Testis (tissue), 5 donors: ENCODE measurements around the gene CHTF8. TPM values are rescaled to one million over a fixed set of nuclear protein-coding genes. Genes with fewer than 3 reads are reported as not detected.
A peak's percentile ranks its signal among the peaks of the same experiment; 100 is the strongest.

Experiments used
- DNase-seq: peaks from one replicate; pipeline ENCODE4 v3.0.0-alpha.2; 2019
- H3K27ac ChIP-seq, 2 donors: fragments of 200-600 bp; sonication (generic); one replicate each; pipeline ENCODE4 v1.5.1; 2019
- H3K27me3 ChIP-seq: fragments of 200-600 bp; sonication (generic); one replicate; pipeline ENCODE4 v1.5.1; 2019
- H3K36me3 ChIP-seq: fragments of 200-600 bp; sonication (generic); one replicate; pipeline ENCODE4 v1.5.1; 2017; ENCODE audit warnings: low read depth; ENCODE audit errors: missing control alignments
- H3K4me1 ChIP-seq: fragments of 200-600 bp; sonication (generic); one replicate; pipeline ENCODE4 v1.5.1; 2019
- H3K4me3 ChIP-seq, 2 donors: fragments of 200-600 bp; sonication (generic); one replicate each; pipeline ENCODE4 v1.5.1; 2017 to 2019
- H3K9me3 ChIP-seq: fragments of 200-600 bp; sonication (generic); one replicate; pipeline ENCODE4 v1.5.1; 2017
- POLR2A ChIP-seq: fragments of 450-650 bp; IDR thresholded peaks from one replicate; pipeline ENCODE4 v1.6.1; 2017; ENCODE audit warnings: antibody characterized with exemption, mild to moderate bottlenecking, moderate library complexity
- WGBS, 2 donors: methylation state at CpG; one replicate each; pipeline ENCODE4 v1.1.5; 2018; 5-methylcytosine and 5-hydroxymethylcytosine counted together
- intact Hi-C: fragments of 100-400 bp; cut with DNase I; formaldehyde crosslinking; loops from one replicate; pipeline ENCODE4 v1.15.1; 2023; ENCODE audit warnings: low total_unique reads
- long read RNA-seq, 2 donors: transcript quantifications; one replicate each; lab custom pipeline, GENCODE V29; 2026
- polyA plus RNA-seq: library from polyadenylated mRNA; stranded (reverse); fragments of 350-450 nt; fragmentation: Illumina TruSeq; extraction: RNeasy Lipid Tissue Mini Kit (QIAGEN cat#74804); gene quantifications from one replicate; pipeline ENCODE4 v1.2.3, GENCODE V29; 2014; ENCODE audit warnings: low read depth, low replicate concordance; ENCODE audit not compliant: insufficient read depth
- total RNA-seq, 2 donors: library from RNA; depleted of rRNA; stranded (reverse); fragments of >200 nt; gene quantifications; one replicate each; pipeline ENCODE4 v1.2.3, GENCODE V29; 2016
- TF ChIP-seq, protein P1 (sequence below), 3 experiments: fragments of 450-650 bp in 2 of 3; fragments of 200-600 bp in 1 of 3; sonication (generic) in 1 of 3; IDR thresholded peaks; one replicate each; pipeline ENCODE4 v1.5.1; 2016 to 2019; ENCODE audit warnings: antibody characterized with exemption in 3 of 3, mild to moderate bottlenecking in 2 of 3, moderate library complexity in 1 of 3

Gene CHTF8, protein sequence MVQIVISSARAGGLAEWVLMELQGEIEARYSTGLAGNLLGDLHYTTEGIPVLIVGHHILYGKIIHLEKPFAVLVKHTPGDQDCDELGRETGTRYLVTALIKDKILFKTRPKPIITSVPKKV
- total RNA-seq (100 to 1,000 TPM; 131 to 147 TPM), polyA plus RNA-seq (122 TPM)
- long read RNA-seq, donor 1, transcript CHTF8-201 (1 exons, 2,561 nt): major isoform, 63 of 123 reads
- long read RNA-seq, donor 1, transcript CHTF8-203 (4 exons, 2,903 nt): minor isoform, 25 of 123 reads
- long read RNA-seq, donor 1, transcript CHTF8-205 (3 exons, 856 nt): minor isoform, 14 of 123 reads
- long read RNA-seq, donor 1, partial matches to known transcripts: 13 of 123 reads
- long read RNA-seq, donor 1, other reads (novel, unspliced or antisense): 0 of 123 reads
- long read RNA-seq, donor 2, transcript CHTF8-201 (1 exons, 2,561 nt): major isoform, 54 of 90 reads
- long read RNA-seq, donor 2, transcript CHTF8-205 (3 exons, 856 nt): minor isoform, 9 of 90 reads
- long read RNA-seq, donor 2, transcript CHTF8-203 (4 exons, 2,903 nt): minor isoform, 15 of 90 reads
- long read RNA-seq, donor 2, partial matches to known transcripts: 0 of 90 reads
- long read RNA-seq, donor 2, other reads (novel, unspliced or antisense): 0 of 90 reads

DNA sequence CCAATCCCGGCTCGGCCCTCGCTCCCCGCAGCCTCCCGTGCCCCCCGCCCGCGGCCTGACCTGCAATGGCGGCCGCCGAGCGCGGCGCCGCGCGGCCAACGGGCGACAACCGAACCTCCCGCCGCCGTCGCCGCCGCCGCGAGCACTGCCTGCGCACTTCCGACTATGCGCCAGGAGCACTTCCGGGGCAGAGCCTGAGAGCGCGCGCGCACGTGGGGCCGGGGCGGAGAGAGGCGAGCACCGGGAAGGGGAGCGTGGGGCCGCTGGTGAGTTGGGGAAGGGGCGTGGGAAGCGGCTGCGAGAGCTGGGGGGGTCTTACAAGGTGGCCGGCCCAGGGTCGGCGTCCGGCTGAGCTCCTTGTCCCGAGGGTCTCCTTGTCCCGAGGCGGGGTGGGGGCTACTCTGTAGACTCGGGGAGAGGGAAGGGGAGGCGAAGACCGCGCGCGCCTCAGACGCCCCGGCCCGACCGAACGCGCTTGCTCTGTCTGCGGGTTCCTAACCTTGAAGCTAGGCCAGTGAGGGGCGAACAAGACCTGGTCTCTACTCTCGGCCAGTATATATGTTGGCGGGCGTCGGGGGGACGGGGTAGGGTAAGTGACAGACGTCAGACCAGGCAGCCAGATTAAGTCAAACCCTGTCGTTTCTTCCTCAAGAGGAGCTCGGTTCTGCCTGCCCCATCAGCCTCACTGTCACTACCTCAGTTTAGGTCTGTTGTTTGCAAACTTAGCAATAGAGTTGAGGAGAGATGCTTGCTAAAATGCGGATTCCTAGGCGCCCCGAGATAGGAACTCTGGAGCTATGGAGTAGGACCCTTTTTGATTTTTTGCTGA lies at the start of gene CHTF8, which contains the start of gene UTP4:
Gene CHTF8, minus strand, starts transcription at position 165 of the 829 bp plus-strand sequence. CDS start 11,130 bp downstream, outside the sequence.
Gene UTP4, plus strand, starts transcription at position 226 of the 829 bp plus-strand sequence. CDS start 811 bp downstream, outside the sequence.
- Histone ChIP-seq H3K36me3 (no peaks in the 10 kb centered on the region), H3K4me1 (peaks cover 30% of the 10 kb centered on the region), H3K27me3 (no peaks in the 10 kb centered on the region), H3K4me3 (peak within 1 kb of the TSS; percentile 94 to 97), H3K27ac (peak within 1 kb of the TSS; percentile 91 to 96), H3K9me3 (no peaks in the 10 kb centered on the region)
- WGBS, 2 donors: 0 to 2% methylated on average over 18 to 56 of the region's 78 CpGs
- intact Hi-C loops: no loop called here
- DNase-seq: peak; percentile 92
- TF ChIP-seq, protein P1, sequence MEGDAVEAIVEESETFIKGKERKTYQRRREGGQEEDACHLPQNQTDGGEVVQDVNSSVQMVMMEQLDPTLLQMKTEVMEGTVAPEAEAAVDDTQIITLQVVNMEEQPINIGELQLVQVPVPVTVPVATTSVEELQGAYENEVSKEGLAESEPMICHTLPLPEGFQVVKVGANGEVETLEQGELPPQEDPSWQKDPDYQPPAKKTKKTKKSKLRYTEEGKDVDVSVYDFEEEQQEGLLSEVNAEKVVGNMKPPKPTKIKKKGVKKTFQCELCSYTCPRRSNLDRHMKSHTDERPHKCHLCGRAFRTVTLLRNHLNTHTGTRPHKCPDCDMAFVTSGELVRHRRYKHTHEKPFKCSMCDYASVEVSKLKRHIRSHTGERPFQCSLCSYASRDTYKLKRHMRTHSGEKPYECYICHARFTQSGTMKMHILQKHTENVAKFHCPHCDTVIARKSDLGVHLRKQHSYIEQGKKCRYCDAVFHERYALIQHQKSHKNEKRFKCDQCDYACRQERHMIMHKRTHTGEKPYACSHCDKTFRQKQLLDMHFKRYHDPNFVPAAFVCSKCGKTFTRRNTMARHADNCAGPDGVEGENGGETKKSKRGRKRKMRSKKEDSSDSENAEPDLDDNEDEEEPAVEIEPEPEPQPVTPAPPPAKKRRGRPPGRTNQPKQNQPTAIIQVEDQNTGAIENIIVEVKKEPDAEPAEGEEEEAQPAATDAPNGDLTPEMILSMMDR (IDR thresholded peaks at IDR 0.05): peak in 1 of 3 experiments; percentile 24
- TF ChIP-seq POLR2A: peak; percentile 68

DNA sequence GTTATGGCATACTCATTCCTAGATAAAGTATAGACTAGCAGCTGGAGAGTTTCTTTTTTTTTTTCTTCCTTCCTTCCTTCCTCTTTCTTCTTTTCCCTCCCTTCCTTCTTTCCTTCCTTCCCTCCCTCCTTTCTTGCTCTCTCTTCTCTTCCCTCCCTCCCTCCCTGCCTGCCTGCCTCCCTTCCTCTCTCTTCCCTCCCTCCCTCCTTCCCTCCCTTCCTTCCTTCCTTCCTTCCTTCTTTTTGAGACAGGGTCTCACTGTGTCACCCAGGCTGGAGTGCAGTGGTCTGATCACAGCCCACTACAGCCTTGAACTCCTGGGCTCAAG lies 47.6 kb upstream of the CHTF8 start:
- DNase-seq: no peak
- intact Hi-C loops: no loop called here
- H3K4me3 ChIP-seq: no peak overlapping the region
- no peaks in the 10 kb centered on the region for H3K9me3 ChIP-seq
- H3K27ac ChIP-seq: peak overlapping the region; percentile 68 to 70
- TF ChIP-seq POLR2A: no peak
- TF ChIP-seq, protein P1 (IDR thresholded peaks at IDR 0.05): no peak
- no peaks in the 10 kb centered on the region for H3K27me3 ChIP-seq
- no peaks in the 10 kb centered on the region for H3K36me3 ChIP-seq
- peaks cover 17% of the 10 kb centered on the region for H3K4me1 ChIP-seq

DNA sequence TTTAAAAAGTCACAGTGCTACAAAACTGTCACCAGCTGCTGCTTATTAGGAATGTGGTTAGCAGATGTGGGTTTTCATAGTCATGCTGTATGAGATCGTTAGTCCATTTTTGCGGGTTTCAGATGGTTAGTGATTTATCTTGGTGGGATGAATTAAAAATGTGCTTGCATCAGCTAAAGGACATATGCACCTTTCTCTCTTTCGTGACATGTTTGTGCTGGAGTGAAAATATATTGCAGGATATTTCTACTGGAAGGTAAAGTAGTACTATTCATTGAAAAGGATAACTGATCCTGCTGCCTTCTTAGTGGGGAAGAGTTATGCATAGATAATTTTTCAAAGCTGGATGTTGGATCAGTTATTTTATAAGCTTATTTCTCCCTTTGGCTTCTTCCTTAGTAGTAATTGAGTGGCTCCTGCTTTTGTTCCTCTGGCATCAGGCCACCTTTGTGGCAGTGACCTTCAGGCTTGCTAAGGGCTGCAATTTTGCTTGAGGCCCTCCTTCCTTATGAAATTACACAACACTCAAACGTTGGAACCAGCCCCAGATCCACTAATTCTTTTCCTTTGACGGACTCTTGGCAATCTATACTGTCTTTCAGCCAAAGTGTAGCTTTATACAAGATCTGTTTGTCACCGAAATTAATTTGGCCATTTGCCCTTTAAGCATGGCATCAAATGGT lies 47.1 kb upstream of the CHTF8 start:
- no peaks in the 10 kb centered on the region for H3K27me3 ChIP-seq

More for the DNA sequence above, 47.1 kb upstream of the CHTF8 start:
- TF ChIP-seq, protein P1 (IDR thresholded peaks at IDR 0.05): no peak
- TF ChIP-seq POLR2A: no peak
- Histone ChIP-seq H3K4me1 (peaks cover 17% of the 10 kb centered on the region), H3K27ac (peak overlapping the region; percentile 68 to 70), H3K36me3 (no peaks in the 10 kb centered on the region), H3K4me3 (no peak overlapping the region), H3K9me3 (no peaks in the 10 kb centered on the region)
- intact Hi-C loops: no loop called here
- peak; percentile 87 for DNase-seq
- 17 to 28% methylated on average over 6 of the region's 6 CpGs for WGBS, 2 donors
